GM18507 (cell line): ENCODE results near the gene FOXN1.

Source experiments
- DNase-seq: peaks from one replicate; pipeline ENCODE4 v3.0.0; 2011; ENCODE audit warnings: low read depth; ENCODE audit not compliant: insufficient read length; ENCODE audit errors: extremely low spot score
- FAIRE-seq: peaks from 2 replicates; lab custom pipeline; 2011; peaks lifted over from hg19 to GRCh38; lab: Jason Lieb, UNC

The FOXN1 gene

DNA sequence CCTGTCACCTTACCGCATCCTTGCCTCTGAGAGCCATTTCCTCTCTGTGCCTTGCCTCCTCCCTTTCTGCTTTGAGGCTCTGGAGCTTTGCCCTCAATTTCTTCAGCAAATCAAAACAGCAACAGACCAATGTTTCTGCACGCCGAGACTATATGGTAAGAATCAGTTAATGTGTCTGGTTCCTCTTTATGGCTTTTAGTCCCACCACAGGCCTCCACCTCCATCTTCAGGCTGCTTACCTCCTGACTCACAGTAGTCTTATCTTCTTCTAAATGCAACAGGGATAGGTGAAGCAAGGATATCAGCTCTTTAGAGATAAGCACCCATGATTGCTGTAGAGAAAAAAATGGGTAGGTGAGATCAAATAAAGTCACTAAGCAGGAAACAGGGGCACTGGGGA, 79.7 kb downstream of the FOXN1 start:
- FAIRE-seq: no peak

More for the DNA sequence above, 79.7 kb downstream of the FOXN1 start:
- DNase-seq: no peak
